ENCODE data around the gene RREB1.

RREB1 gene

GRCh38 chr6:7107578-7108195, at the start of gene RREB1:
RREB1 (plus strand) TSS chr6:7107961; CDS start chr6:7181912, 73,951 bp downstream.
- H3K4me3 ChIP-seq (ENCODE audit: low read depth, low read length): peak within 1 kb of the TSS; percentile 84
- TF ChIP-seq CTCF (IDR thresholded peaks at IDR 0.05; ENCODE audit: borderline replicate concordance, insufficient read depth, low read depth, low read length): no peak

- no peak for TF ChIP-seq CTCF (IDR thresholded peaks at IDR 0.05; ENCODE audit: borderline replicate concordance, insufficient read depth, low read depth, low read length)
Measured at GRCh38 chr6:7058250-7058923, 49.4 kb upstream of the RREB1 start.

GRCh38 chr6:7060769-7061516, 46.8 kb upstream of the RREB1 start:
- no peak for TF ChIP-seq CTCF (IDR thresholded peaks at IDR 0.05; ENCODE audit: borderline replicate concordance, insufficient read depth, low read depth, low read length)
- no peak overlapping the region for H3K4me3 ChIP-seq (ENCODE audit: low read depth, low read length)

More at GRCh38 chr6:7058250-7058923, 49.4 kb upstream of the RREB1 start:
- H3K4me3 ChIP-seq (ENCODE audit: low read depth, low read length): no peak overlapping the region

- TF ChIP-seq CTCF (IDR thresholded peaks at IDR 0.05; ENCODE audit: borderline replicate concordance, insufficient read depth, low read depth, low read length): no peak
- no peak overlapping the region for H3K4me3 ChIP-seq (ENCODE audit: low read depth, low read length)
Measured at GRCh38 chr6:7062451-7063162, 45.2 kb upstream of the RREB1 start.

- no peak overlapping the region for H3K4me3 ChIP-seq (ENCODE audit: low read depth, low read length)
- TF ChIP-seq CTCF (IDR thresholded peaks at IDR 0.05; ENCODE audit: borderline replicate concordance, insufficient read depth, low read depth, low read length): no peak
Measured at GRCh38 chr6:7067305-7067704, 40.5 kb upstream of the RREB1 start.

- no peak overlapping the region for H3K4me3 ChIP-seq (ENCODE audit: low read depth, low read length)
- no peak for TF ChIP-seq CTCF (IDR thresholded peaks at IDR 0.05; ENCODE audit: borderline replicate concordance, insufficient read depth, low read depth, low read length)
Measured at GRCh38 chr6:7071405-7071804, 36.4 kb upstream of the RREB1 start.
